ENCODE measurements around the gene FASTKD3.
A peak's percentile ranks its signal among the peaks of the same experiment; 100 is the strongest.

Gene FASTKD3

GRCh38 chr5:7881091-7881490 is 12.3 kb upstream of the FASTKD3 start:
- no peak for DNase-seq

GRCh38 chr5:7878381-7878873 is 9.6 kb upstream of the FASTKD3 start:
- DNase-seq = no peak

GRCh38 chr5:7877851-7878250 is 9.0 kb upstream of the FASTKD3 start:
- no peak for DNase-seq

GRCh38 chr5:7876867-7877266 is 8.0 kb upstream of the FASTKD3 start:
- no peak for DNase-seq

- no peak for DNase-seq
Observed at GRCh38 chr5:7875151-7875550, 6.3 kb upstream of the FASTKD3 start.

- DNase-seq = no peak
Observed at GRCh38 chr5:7874639-7875038, 5.8 kb upstream of the FASTKD3 start.

- no peak for DNase-seq
Observed at GRCh38 chr5:7873216-7873615, 4.4 kb upstream of the FASTKD3 start.

- no peak for DNase-seq
Observed at GRCh38 chr5:7872517-7873130, 3.8 kb upstream of the FASTKD3 start.

- no peak for DNase-seq
Observed at GRCh38 chr5:7871653-7872052, 2.8 kb upstream of the FASTKD3 start.

GRCh38 chr5:7869474-7870136 is 774 bp upstream of the FASTKD3 start:
- DNase-seq = peak; percentile 25

GRCh38 chr5:7868427-7868772 is 431 bp downstream of the FASTKD3 start:
- DNase-seq = no peak

GRCh38 chr5:7867260-7867659 is 1.6 kb downstream of the FASTKD3 start:
- DNase-seq = no peak

- no peak for DNase-seq
Observed at GRCh38 chr5:7866196-7866595, 2.6 kb downstream of the FASTKD3 start.

- DNase-seq = no peak
Observed at GRCh38 chr5:7857926-7858632, 10.8 kb downstream of the FASTKD3 start.

GRCh38 chr5:7857361-7857760 is 11.5 kb downstream of the FASTKD3 start:
- DNase-seq = no peak

- no peak for DNase-seq
Observed at GRCh38 chr5:7856855-7857254, 12.0 kb downstream of the FASTKD3 start.

- no peak for DNase-seq
Observed at GRCh38 chr5:7855611-7856010, 13.2 kb downstream of the FASTKD3 start.

- DNase-seq = no peak
Observed at GRCh38 chr5:7852988-7853387, 15.8 kb downstream of the FASTKD3 start.

GRCh38 chr5:7852542-7852941 is 16.3 kb downstream of the FASTKD3 start:
- no peak for DNase-seq

- DNase-seq = no peak
Observed at GRCh38 chr5:7851617-7852289, 17.1 kb downstream of the FASTKD3 start.

GRCh38 chr5:7851240-7851592 is 17.6 kb downstream of the FASTKD3 start:
- DNase-seq = no peak

- DNase-seq = peak; percentile 29
Observed at GRCh38 chr5:7850395-7851239, 18.2 kb downstream of the FASTKD3 start, which contains the start of gene CFAP90. Gene CFAP90 (minus strand): TSS chr5:7851133. CDS start chr5:7851021, 112 bp downstream.
